Measurements from ENCODE around the gene BFSP2.
"Not testable (repeated sequence)": the region's sequence is repeated elsewhere in the genome, so short reads cannot be mapped to it uniquely, and the experiment has no call there.

BFSP2 gene

GRCh38 chr3:133460809-133461208 lies 61.0 kb downstream of the BFSP2 start:
- FAIRE-seq, result no peak

- FAIRE-seq, result no peak
Measured at GRCh38 chr3:133461291-133461690, 61.4 kb downstream of the BFSP2 start.

GRCh38 chr3:133463347-133463860 lies 63.5 kb downstream of the BFSP2 start:
- no peak for FAIRE-seq

GRCh38 chr3:133464573-133464972 lies 64.7 kb downstream of the BFSP2 start:
- no peak for FAIRE-seq

- FAIRE-seq, result no peak
Measured at GRCh38 chr3:133466531-133467386, 66.9 kb downstream of the BFSP2 start.

GRCh38 chr3:133467780-133468179 lies 67.9 kb downstream of the BFSP2 start:
- FAIRE-seq, result no peak

GRCh38 chr3:133468251-133468721 lies 68.4 kb downstream of the BFSP2 start:
- FAIRE-seq, result no peak

- FAIRE-seq, result no peak
Measured at GRCh38 chr3:133469140-133469731, 69.4 kb downstream of the BFSP2 start.

- FAIRE-seq, result no peak
Measured at GRCh38 chr3:133472242-133472641, 72.4 kb downstream of the BFSP2 start.

- FAIRE-seq, result no peak
Measured at GRCh38 chr3:133472889-133473288, 73.0 kb downstream of the BFSP2 start.

- not testable (repeated sequence) for FAIRE-seq
Measured at GRCh38 chr3:133473472-133474191, 73.8 kb downstream of the BFSP2 start.

GRCh38 chr3:133474251-133474801 lies 74.5 kb downstream of the BFSP2 start:
- no peak for FAIRE-seq

- no peak for FAIRE-seq
Measured at GRCh38 chr3:133474817-133475216, 75.0 kb downstream of the BFSP2 start.

GRCh38 chr3:133475245-133476010 lies 75.6 kb downstream of the BFSP2 start:
- no peak for FAIRE-seq

- FAIRE-seq, result no peak
Measured at GRCh38 chr3:133476971-133477375, 77.1 kb downstream of the BFSP2 start.

GRCh38 chr3:133477487-133477886 lies 77.6 kb downstream of the BFSP2 start:
- FAIRE-seq, result no peak

- no peak for FAIRE-seq
Measured at GRCh38 chr3:133478624-133479023, 78.8 kb downstream of the BFSP2 start.

- no peak for FAIRE-seq
Measured at GRCh38 chr3:133479401-133479800, 79.5 kb downstream of the BFSP2 start.

GRCh38 chr3:133479895-133480669 lies 80.2 kb downstream of the BFSP2 start:
- FAIRE-seq, result no peak

- FAIRE-seq, result not testable (repeated sequence)
Measured at GRCh38 chr3:133482474-133482873, 82.6 kb downstream of the BFSP2 start.

GRCh38 chr3:133486658-133487057 lies 86.8 kb downstream of the BFSP2 start:
- no peak for FAIRE-seq
